22Rv1 (cell line): Measurements from ENCODE around the gene TSHZ1.

Source experiments
- ZFX ChIP-seq: fragments of 450-650 bp; IDR thresholded peaks from 2 replicates; pipeline ENCODE4 v1.6.1; 2017; ENCODE audit warnings: antibody characterized with exemption, borderline replicate concordance
- TF ChIP-seq, protein P1 (sequence below): fragments of 450-650 bp; IDR thresholded peaks from 2 replicates; pipeline ENCODE4 v1.5.1; 2017; ENCODE audit warnings: mild to moderate bottlenecking

GRCh38 chr18:75290737-75291358 lies 80.3 kb downstream of the TSHZ1 start:
- TF ChIP-seq, protein P1, sequence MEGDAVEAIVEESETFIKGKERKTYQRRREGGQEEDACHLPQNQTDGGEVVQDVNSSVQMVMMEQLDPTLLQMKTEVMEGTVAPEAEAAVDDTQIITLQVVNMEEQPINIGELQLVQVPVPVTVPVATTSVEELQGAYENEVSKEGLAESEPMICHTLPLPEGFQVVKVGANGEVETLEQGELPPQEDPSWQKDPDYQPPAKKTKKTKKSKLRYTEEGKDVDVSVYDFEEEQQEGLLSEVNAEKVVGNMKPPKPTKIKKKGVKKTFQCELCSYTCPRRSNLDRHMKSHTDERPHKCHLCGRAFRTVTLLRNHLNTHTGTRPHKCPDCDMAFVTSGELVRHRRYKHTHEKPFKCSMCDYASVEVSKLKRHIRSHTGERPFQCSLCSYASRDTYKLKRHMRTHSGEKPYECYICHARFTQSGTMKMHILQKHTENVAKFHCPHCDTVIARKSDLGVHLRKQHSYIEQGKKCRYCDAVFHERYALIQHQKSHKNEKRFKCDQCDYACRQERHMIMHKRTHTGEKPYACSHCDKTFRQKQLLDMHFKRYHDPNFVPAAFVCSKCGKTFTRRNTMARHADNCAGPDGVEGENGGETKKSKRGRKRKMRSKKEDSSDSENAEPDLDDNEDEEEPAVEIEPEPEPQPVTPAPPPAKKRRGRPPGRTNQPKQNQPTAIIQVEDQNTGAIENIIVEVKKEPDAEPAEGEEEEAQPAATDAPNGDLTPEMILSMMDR = no peak
- no peak for TF ChIP-seq ZFX
